Sciatic nerve (tissue), 2 donors: Measurements from ENCODE around the gene PCYOX1L. TPM values are rescaled to one million over a fixed set of nuclear protein-coding genes. Genes with fewer than 3 reads are reported as not detected.
"Not testable (repeated sequence)": the region's sequence is repeated elsewhere in the genome, so short reads cannot be mapped to it uniquely, and the experiment has no call there.

Experiments used
- ATAC-seq: fragments of 200-7000 bp; cut with Tn5 transposase; one replicate; pipeline ENCODE4 v1.9.1; 2020; ENCODE audit warnings: mild to moderate bottlenecking, moderate library complexity
- DNase-seq: peaks from one replicate; pipeline ENCODE4 v3.0.0-alpha.2; 2020; ENCODE audit warnings: low spot score
- intact Hi-C: fragments of 100-400 bp; cut with DNase I; formaldehyde crosslinking; loops from one replicate; pipeline ENCODE4 v1.14.2; 2022
- total RNA-seq: library from RNA; stranded (reverse); fragmentation: NEBNext Ultra II Directional; extraction: Animal tissue kit (Norgen Biotek cat#: 25700); gene quantifications from one replicate; pipeline ENCODE4 v1.2.1, GENCODE V29; 2021
- donor health status: DM: no; HTN: no; CAD: no.
- donor health status: DM: no; HTN: no; CAD: no.

The PCYOX1L gene
- total RNA-seq, 1 donor from 2014 or later: 10.8 TPM

DNA sequence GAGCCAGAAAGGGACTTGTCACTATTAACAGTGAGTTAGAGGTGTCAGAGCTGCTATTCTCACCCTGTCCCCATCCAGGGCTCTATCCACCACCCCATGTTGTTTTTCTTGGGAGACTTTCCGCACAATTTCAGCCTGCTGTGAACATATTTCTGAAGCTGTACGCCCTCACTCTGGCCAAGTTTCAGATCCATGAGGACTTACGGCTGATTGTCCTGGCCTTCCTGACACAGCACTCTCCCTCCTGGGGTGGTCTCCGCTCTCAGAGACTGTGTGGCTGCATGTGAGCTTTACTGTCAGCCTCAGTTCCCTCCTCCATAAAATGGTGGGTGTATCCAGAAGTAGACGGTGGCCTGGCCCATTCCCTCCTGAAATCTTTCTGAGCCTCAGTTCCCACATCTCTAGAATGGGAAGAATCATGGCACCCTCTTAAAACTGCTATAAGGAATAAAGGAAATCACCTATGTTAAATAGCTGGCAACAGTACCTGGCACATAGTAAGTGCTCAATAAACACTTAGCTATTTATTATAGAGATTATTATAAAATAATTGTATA lies 22.1 kb downstream of the PCYOX1L start:
- DNase-seq (no peak), ATAC-seq (no peak)
- intact Hi-C loops: loop anchor here (5.0 kb wide), 1 partner anchor 57 kb away; no protein-coding TSS in a partner anchor

DNA sequence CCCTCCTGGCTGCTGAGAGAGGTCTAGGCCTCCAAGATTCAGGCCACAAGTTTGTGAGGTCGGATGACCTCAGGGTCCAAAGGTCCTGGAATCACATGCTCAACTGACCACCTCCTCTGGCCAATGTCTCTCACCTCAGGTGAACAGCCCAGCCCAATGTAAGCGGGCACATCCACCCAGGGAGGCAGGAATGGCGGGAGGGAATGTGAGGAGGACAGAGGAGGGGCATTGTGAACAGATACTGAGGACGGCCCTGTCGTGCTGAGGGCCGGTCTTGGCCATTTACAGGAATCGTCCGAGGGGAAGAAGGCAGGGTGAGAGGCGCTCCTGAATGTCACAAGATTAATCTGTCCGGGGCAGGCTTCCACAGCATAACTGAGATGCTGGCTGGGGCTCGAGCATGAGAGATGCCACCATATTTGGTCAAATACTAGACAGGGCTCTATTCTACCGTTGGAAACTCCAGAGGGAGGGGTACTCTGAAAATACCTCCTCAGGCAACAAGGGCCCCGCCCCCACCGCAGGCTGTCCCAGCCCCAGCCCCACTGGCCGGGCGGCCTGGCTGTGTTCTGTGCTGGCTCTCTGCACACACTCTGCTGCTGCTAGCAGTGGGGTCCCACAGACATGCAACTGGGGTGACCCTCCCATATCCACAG lies 22.7 kb downstream of the PCYOX1L start:
- ATAC-seq (peak; percentile 4), DNase-seq (no peak)
- intact Hi-C loops: loop anchor here (5.0 kb wide), 1 partner anchor 57 kb away; no protein-coding TSS in a partner anchor

DNA sequence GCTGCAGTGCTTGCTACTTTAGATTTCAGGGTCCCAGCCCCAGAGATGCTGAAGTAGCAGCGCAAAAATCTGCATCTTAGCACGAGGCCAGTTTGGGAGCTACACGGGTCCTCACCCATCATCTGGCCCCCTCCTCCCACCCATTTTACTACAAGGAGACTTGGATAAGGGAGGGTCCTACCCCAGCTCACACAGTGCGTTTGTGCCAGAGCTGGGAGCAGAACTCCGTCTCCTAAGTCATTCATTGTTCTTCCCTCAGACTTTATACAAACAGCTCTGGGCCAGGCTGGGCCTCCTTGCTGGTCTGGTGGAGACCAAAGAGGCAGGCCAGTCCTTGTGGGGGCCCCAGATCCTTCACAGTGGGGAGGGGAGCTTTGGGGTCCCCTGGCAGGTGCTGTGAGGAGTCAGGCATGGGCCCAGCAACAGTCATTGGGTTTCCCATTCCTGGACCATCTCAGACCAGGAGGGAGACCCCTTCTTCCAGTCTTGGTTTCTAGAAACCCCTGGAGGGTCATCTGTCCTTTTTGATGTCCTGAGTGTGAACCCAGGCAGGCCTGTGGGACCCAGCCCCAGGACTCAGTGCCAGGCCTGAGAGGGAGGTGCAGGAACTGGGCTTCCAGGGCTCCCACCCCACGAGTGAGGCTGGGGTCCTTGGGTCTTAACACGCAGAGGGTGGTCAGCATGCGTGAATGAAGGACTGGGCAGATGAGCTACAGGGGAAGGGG lies 23.6 kb downstream of the PCYOX1L start:
- no peak for DNase-seq
- intact Hi-C loops: loop anchor here (5.0 kb wide), 1 partner anchor 56 kb away; no protein-coding TSS in a partner anchor
- ATAC-seq: peak; percentile 1

DNA sequence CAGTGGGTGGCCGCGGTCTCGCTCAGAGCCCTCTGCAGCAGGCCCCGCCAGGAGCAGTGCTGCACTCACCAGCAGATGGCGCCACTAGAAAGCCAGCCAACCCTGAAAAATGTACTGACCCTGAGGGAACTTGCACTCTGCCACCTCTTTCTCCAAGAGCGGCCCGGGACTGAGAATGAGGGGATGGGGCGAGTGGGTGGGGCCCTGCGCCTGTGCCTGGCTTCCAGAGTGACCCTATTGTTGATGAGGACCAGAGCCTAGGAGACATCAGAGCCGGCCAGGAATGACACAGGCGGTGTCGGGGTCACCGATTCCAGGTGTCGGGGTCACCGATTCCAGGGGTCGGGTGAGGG lies 24.1 kb downstream of the PCYOX1L start:
- intact Hi-C loops: loop anchor here (5.0 kb wide), 1 partner anchor 55 kb away; no protein-coding TSS in a partner anchor
- DNase-seq (peak; percentile 91), ATAC-seq (peak; percentile 85)

DNA sequence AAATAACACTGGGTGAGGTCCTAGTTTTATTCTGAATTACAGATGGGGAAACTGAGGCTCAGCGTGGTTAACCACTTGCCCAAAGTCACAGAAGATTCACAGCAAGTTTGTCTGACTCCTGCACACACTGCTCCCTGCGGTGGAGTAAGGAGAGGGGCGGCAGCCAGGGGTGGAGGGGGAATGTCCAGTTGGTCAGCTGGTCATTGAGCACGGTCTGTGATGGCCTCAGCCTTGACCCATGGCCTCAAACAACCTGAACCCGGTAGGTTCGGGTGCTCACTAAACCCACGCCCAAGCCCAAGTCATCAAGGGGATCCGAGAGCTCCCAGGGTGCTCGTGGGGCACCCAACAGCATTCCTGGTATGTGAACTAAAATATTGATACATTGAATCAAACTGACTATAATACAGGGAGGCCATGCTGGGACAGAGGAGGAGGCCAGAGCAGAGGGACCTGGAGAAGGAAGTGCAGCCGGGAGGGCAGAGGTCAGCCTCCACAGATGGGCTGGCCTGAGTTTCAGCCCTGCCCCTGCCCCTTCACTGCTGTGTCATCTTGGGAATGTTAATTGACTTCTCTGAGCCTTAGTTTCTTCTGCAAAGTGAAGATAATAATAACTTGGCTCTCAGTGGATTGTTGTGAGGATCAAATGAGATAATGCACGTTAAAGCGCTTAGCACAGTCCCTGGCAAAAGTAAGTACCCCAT lies 24.8 kb downstream of the PCYOX1L start:
- DNase-seq: no peak
- intact Hi-C loops: loop anchor here (5.0 kb wide), 1 partner anchor 55 kb away; no protein-coding TSS in a partner anchor
- no peak for ATAC-seq

DNA sequence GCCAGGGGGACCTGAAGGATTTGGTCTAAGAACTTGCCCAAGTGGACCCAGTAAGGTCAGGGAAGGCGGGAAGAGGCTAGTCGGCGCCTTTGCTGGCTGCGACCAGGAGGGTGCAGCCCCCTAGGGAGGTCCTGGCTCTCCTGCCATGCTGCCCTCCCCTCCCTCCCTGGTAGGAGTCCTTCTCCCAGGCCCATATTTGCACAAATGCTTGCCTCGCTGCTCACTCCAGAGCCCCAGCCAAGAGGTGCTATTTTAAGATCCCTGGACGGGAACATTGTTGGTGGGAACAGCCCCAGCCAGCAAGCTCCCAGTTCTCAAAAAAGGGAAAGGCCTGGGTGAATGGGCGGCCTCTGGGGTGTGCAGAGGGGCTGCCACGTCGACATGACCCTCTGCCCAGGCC lies 25.6 kb downstream of the PCYOX1L start:
- intact Hi-C loops: loop anchor here (5.0 kb wide), 1 partner anchor 54 kb away; no protein-coding TSS in a partner anchor
- DNase-seq: no peak
- peak; percentile 5 for ATAC-seq

DNA sequence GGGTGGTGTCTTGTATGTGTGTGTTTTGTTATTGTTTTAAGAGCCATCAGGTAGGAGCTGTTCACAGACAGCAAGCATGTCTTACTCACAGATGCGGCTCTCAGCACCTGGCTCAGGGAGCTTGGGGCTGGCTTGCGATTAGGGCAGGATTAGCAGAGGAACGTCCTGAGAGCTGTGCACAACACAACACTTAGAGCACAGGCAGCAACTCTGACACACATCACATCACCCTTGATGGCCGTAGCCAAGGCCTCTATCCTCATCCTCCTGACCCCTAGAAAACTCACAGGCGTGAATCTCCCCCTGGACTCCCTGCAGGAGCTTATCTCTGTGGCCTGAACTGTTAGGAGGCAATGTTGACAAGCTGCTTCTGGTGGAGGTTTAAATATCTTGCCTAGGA lies 28.3 kb downstream of the PCYOX1L start:
- intact Hi-C loops: loop anchor here (5.0 kb wide), 1 partner anchor 36 kb away; no protein-coding TSS in a partner anchor
- no peak for DNase-seq
- no peak for ATAC-seq

DNA sequence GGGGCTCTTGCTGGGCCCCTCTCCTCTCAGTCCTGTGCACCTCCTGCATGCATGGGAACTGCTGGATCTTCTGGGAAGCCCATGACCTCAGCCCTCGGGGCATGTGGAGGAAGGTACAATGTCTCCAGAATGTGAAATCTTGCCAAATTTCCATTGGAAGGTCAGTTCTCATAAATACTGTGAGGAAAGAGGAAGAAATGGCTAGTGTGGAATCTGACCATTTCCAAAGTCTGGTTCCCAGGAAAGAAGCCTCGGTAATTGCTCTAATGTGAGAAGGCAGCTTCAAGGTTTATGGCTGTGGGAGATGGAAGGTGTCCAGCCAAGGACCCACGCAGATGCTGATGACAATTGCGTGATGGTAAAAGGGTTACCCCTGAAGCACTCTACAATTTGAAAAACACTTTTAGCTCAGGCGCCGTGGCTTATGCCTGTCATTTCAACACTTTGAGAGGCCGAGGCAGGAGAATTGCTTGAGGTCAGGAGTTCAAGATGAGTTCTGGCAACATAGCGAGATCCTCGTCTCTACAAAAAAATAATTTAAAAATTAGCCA lies 29.3 kb downstream of the PCYOX1L start:
- intact Hi-C loops: loop anchor here (5.0 kb wide), 1 partner anchor 35 kb away; no protein-coding TSS in a partner anchor
- DNase-seq (no peak), ATAC-seq (peak; percentile 55)

DNA sequence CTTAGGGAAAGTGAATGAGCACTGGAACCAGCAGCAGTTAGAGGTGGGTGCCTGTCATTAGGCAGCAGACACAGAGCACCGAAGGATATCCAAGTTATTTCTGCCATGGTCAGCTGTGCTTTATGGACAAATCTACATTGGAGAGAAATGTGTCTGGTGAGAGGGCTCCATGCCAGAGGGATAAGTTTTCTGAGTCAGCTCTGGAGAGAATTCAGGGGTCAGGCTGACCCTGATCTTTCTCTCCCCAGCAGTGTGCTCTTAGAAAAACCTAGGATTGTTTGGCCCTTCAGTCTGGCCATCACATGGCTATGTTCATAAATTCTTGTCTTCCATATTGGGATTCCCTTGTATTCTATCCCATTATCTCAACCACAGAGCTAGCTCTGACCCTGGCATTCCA lies 30.1 kb downstream of the PCYOX1L start:
- intact Hi-C loops: loop anchor here (5.0 kb wide), 1 partner anchor 34 kb away; no protein-coding TSS in a partner anchor
- DNase-seq: no peak
- ATAC-seq: peak; percentile 2

DNA sequence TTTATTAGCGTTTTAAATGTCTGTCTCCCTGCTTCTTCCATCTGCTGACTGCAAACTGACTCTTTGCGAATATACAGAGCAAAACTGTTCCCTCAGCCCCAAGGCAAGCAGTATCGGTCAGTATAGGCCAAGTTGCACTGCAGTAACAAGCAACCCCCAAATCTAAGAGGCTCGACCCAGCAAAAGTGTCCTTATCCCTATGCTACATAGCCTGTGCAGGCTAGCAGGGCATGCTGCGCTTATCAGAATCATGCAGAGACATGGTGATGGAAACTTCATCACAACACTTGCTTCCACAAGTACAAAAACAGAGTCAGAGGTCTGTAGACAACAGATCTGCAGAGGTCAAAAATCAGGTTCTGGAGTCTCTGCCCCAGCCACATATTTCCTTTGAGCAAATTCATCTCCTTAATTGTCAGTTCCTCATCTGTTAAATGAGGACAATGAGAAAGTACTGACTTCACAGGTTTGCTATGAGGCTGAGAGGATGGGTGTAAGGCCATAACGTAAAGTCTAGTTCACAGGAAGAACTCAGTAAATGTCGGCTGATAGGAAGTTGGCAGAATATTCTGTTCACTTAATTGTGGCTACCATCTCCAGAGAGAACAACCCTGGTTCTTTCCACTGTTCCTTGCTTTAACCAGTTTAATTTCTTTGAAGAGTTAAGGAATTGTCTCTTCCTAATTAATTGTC lies 30.8 kb downstream of the PCYOX1L start:
- no peak for ATAC-seq
- no peak for DNase-seq
- intact Hi-C loops: loop anchor here (5.0 kb wide), 1 partner anchor 34 kb away; no protein-coding TSS in a partner anchor

DNA sequence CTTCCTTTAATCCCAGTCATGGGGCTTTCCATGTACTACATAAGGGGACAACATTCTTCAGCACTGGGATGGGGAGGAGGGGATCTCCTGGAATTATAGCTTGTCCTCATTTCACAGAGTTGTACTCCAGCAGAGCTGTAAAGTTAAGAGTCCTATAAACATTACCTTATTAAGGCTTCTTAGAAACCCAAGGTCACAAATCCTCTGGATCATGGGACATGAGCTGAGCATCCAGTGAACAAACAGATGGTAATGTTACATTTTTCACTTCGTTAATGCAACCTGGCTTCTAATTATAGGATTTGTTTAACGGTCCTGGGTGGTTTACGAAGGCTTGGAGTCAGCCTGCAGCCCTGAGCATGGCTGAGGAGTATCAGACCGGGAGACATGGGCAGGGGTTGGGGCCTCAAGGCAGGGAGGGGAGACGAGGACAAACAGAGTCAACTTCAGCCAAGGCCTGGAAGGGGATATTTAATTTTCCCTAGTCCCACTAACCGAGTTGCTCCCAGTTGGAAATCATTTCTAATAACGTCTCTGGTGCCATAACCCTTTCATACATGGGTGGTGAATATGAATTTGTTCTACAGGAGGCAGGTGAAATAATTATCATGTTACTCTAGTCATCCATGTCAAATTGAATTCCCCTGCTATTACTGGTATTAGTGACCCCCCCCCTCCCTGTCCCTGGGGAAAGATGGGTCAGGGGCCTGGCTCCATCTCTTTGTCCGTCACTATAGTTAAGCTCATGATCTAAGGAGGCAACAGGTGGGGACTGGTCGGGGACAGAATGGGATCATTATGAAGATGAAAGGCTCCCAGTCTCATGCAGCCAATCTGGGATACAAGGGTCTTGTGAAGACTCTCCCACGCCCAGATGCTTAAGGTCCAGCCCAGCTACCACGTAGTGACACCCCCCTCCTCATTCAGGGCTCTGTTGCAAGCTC lies 32.0 kb downstream of the PCYOX1L start:
- no peak for ATAC-seq
- intact Hi-C loops: loop anchor here (5.0 kb wide), 1 partner anchor 32 kb away; no protein-coding TSS in a partner anchor
- no peak for DNase-seq

DNA sequence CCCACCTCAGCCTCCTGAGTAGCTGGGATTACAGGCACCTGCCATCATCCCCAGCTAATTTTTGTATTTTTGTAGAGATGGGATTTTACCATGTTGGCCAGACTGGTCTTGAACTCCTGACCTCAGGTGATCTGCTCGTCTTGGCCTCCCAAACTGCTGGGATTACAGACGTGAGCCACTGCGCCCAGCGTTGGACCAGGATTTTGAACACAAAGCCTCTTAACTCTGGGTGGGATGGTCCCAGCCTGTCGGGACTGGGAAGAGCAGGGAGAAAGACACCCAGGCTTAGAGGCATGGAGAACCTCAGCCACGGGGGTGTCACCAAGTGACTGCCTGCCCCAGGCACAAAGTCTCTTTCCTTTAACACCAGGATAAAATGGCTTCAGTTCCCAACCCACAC lies 33.2 kb downstream of the PCYOX1L start:
- DNase-seq, ATAC-seq, intact Hi-C loops: not testable (repeated sequence)

DNA sequence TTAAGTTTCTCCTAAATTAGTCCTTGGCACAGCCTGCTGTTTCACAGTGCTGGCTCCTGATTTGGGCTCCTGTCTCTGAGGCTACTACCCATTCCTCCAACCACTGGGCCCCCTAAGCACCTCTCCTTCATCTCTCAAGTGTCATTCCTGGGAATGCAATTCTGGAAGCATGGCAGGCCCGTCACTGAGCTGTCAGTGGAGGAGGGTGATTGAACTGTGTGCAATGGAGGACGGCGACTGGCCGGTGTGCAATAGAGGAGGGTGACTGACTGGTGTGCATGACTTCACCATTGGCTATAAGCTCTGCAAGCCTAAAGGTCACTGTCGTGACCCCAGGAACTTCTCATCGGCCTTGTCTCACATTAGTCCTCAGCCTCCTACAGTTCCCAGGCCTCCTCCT lies 33.7 kb downstream of the PCYOX1L start:
- ATAC-seq (no peak), DNase-seq (no peak)
- intact Hi-C loops: no loop called here

DNA sequence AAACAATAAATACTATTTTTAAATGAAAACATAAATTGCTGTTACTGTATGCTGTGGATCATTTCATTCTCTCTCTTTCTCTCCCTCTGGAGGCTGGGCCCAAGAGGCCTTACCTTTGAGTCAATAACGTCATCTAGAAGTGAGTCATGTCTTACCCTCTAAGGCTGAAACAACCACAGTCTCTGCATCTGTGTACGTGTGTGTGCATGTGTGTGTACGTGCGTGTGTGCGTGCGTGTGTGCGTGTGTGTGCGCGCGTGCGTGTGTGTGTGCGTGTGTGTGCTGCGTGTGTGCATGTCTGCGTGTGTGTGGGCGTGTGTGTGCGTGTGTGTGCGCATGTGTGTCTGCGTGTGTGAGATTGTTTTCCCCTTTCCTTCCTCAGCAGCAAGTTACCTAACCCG lies 34.9 kb downstream of the PCYOX1L start:
- no peak for DNase-seq
- no peak for ATAC-seq
- intact Hi-C loops: no loop called here

DNA sequence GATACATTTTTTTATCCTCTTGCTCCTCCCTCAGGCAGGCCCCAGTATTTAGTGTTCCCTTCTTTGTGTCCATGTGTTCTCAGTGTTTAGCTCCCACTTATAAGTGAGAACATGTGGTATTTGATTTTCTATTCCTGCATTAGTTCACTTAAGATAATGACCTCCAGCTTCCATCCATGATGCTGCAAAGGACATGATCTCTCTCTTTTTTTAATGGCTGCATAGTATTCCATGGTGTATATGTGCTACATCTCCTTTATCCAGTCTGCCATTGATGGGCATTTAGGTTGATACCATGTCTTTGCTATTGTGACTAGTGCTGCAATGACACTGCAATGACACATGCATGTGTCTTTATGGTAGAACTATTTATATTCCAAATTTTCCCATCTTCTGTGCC lies 37.1 kb downstream of the PCYOX1L start:
- ATAC-seq, DNase-seq, intact Hi-C loops: not testable (repeated sequence)

DNA sequence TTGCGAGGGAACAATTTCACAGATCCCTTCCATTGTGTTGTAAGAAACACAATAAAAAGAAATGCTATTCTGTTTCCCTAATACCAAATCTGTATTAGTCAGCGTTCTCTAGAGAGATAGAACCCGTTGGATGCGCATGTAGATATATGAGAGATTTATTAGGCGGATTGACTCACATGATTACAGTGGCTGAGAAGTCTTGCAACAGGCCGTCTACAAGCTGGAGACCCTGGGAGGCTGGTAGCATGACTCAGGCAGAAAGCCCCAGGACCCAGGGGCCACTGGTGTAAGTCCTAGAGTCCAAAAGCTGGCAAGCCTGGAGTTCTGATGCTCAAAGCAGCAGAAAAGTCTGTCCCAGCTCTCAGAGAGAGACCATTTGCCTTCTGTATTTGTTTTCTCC lies 39.7 kb downstream of the PCYOX1L start:
- intact Hi-C loops: no loop called here
- DNase-seq: no peak

DNA sequence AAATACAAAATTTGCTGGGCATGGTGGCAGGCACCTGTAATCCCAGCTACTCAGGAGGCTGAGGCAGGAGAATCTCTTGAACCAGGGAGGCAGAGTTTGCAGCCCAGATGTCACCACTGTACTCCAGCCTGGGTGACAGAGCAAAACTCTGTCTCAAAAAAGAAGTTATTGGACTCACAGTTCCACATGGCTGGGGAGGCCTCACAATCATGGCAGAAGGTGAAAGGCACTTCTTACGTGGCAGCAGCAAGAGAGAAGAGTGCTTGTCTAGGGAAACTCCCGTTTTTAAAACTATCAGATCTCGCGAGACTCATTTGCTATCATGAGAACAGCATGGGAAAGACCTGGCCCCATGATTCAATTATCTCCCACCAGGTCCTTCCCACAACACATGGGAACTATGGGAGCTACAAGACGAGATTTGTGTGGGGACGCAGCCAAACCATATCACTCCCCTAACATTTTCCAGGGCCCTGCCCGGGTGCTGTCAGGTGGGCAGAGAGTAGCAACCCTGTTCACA lies 41.0 kb downstream of the PCYOX1L start:
- intact Hi-C loops, ATAC-seq: not testable (repeated sequence)

More for the DNA sequence above, 39.7 kb downstream of the PCYOX1L start:
- ATAC-seq: peak; percentile 91

More for the DNA sequence above, 41.0 kb downstream of the PCYOX1L start:
- not testable (repeated sequence) for DNase-seq
